Heart left ventricle (tissue), 16 donors: ENCODE measurements around the gene CYP11A1. TPM values are rescaled to one million over a fixed set of nuclear protein-coding genes. Genes with fewer than 3 reads are reported as not detected.
A peak's percentile ranks its signal among the peaks of the same experiment; 100 is the strongest.

Experiments used
- ATAC-seq, 4 donors: fragments of 200-7000 bp; cut with Tn5 transposase; one replicate each; pipeline ENCODE4 v1.9.1; 2020 to 2022; ENCODE audit warnings: moderate library complexity in 4 of 4, mild to moderate bottlenecking in 3 of 4, moderate number of reproducible peaks in 1 of 4
- DNase-seq, 5 donors: peaks; one replicate each; pipeline ENCODE4 v3.0.0-alpha.2; 2020
- H3K27ac ChIP-seq, 12 donors: fragments of 200-600 bp; sonication (generic) in 4 of 12; one replicate each; pipeline versions ENCODE4 v1.5.0 to v1.8.0; 2016 to 2022; ENCODE audit warnings: mild to moderate bottlenecking in 2 of 12
- H3K27me3 ChIP-seq, 9 donors: fragments of 200-600 bp; sonication (generic) in 2 of 9; one replicate each; pipeline versions ENCODE4 v1.5.1 to v1.8.0; 2016 to 2022; ENCODE audit warnings: mild to moderate bottlenecking in 3 of 9
- H3K36me3 ChIP-seq, 9 donors: fragments of 200-600 bp; sonication (generic) in 2 of 9; one replicate each; pipeline versions ENCODE4 v1.5.0 to v1.8.0; 2018 to 2022; ENCODE audit warnings: mild to moderate bottlenecking in 2 of 9
- H3K4me1 ChIP-seq, 12 donors: fragments of 200-600 bp; sonication (generic) in 4 of 12; one replicate each; pipeline versions ENCODE4 v1.5.0 to v1.8.0; 2016 to 2022; ENCODE audit warnings: mild to moderate bottlenecking in 3 of 12
- H3K4me3 ChIP-seq, 12 donors: fragments of 200-600 bp; sonication (generic) in 4 of 12; one replicate each; pipeline versions ENCODE4 v1.5.0 to v1.8.0; 2017 to 2022; ENCODE audit warnings: mild to moderate bottlenecking in 9 of 12, moderate library complexity in 4 of 12
- H3K9me3 ChIP-seq, 12 donors: fragments of 200-600 bp; sonication (generic) in 4 of 12; one replicate each; pipeline versions ENCODE4 v1.5.0 to v1.8.0; 2016 to 2022; ENCODE audit warnings: mild to moderate bottlenecking in 1 of 12
- CTCF ChIP-seq, 12 donors: fragments of 200-600 bp; sonication (generic) in 4 of 12; IDR thresholded peaks; one replicate each; pipeline versions ENCODE4 v1.5.0 to v1.8.0; 2018 to 2022; ENCODE audit warnings: antibody characterized with exemption in 12 of 12, mild to moderate bottlenecking in 5 of 12
- POLR2A ChIP-seq, 2 donors: fragments of 450-650 bp; IDR thresholded peaks; one replicate each; pipeline ENCODE4 v1.6.1; 2017; ENCODE audit warnings: antibody characterized with exemption in 2 of 2, mild to moderate bottlenecking in 2 of 2, moderate library complexity in 2 of 2
- WGBS, 4 donors: extraction: QIAGEN DNeasy Blood & Tissue Kit in 2 of 4; methylation state at CpG; one replicate each; pipeline versions ENCODE4 v1.1.5 to v1.1.7; 2013 to 2018; 5-methylcytosine and 5-hydroxymethylcytosine counted together
- intact Hi-C, 10 donors: fragments of 100-400 bp; cut with DNase I; formaldehyde crosslinking; loops; one replicate each; pipeline versions ENCODE4 v1.11.1 to v1.14.2; 2022
- polyA plus RNA-seq, 2 donors: library from polyadenylated mRNA; stranded (reverse); fragments of 200-250 nt; gene quantifications; one replicate each; pipeline ENCODE4 v1.2.3, GENCODE V29; 2013
- total RNA-seq, 9 donors: library from RNA; depleted of rRNA in 2 of 9; stranded (reverse); fragments of >200 nt in 2 of 9; fragmentation: NEBNext Ultra II Directional in 3 of 9; extraction: Animal tissue kit (Norgen Biotek cat#: 25700) in 3 of 9; gene quantifications; one replicate each; pipeline versions ENCODE4 v1.1.0 to v1.2.4, GENCODE V29; 2016 to 2023
- donor health status: ischemic (EF 13 %, LVEDD 7.1; RV severe dilation, severe dysfunction).
- donor health status: healthy with polysubstance abuse.
- donor health status: DM: no; HTN: yes; CAD: no.
- donor health status: DM: no; HTN: no; CAD: no.
- donor health status: ischemic (EF 25% LVEDD 6.9; RV normal size, moderate dysfunction).
- donor health status: ischemic (EF 25% LVEDD 5.7; RV mildly dilated, moderate dysfunction).
- donor health status: healthy.
- donor health status: DM: yes; HTN: yes; CAD: no.
- donor health status: ischemic (EF 35%, LVEDD 5.7; RV mildly dilated, moderate dysfunction).
- donor health status: nonischemic (EF 11% LVEDD 7.7; RV severe dilation, severe dysfunction).
- donor health status: DM: yes; HTN: yes; CAD: no.
- donor health status: PGD.
- donor health status: ischemic (EF 29% LVEDD 5.4; RV normal size, mild dysfunction).
- donor health status: nonischemic (EF 23%, LVEDD 6.1; RV moderate dilation, normal function).

The CYP11A1 gene
- total and polyA plus RNA-seq, 11 donors = 0.07 to 3.4 (median 0.87) TPM

GRCh38 chr15:74377831-74378766 is 10.7 kb upstream of the CYP11A1 start:
- Histone ChIP-seq H3K27ac (no peak overlapping the region), H3K36me3 (no peaks in the 10 kb centered on the region), H3K4me1 (peaks cover 0 to 34% (median 16%) of the 10 kb centered on the region in 12 donors), H3K27me3 (peaks cover 0 to 3% (median 0%) of the 10 kb centered on the region in 9 donors), H3K4me3 (no peak overlapping the region), H3K9me3 (no peaks in the 10 kb centered on the region)
- TF ChIP-seq CTCF (IDR thresholded peaks at IDR 0.05) = no peak
- TF ChIP-seq POLR2A (IDR thresholded peaks at IDR 0.05) = no peak
- no peak for ATAC-seq
- intact Hi-C loops = loop anchor here in 9 of 10 donors (2.0 to 10.0 kb wide), 7 partner anchors 109 to 567 kb away; no protein-coding TSS in a partner anchor
- DNase-seq = no peak
- 79 to 89% (median 82%) methylated on average over 15 of the region's 15 CpGs for WGBS, 4 donors

- 87 to 90% (median 88%) methylated on average over 5 to 6 of the region's 6 CpGs for WGBS, 4 donors
- intact Hi-C loops = loop anchor here in 9 of 10 donors (2.0 to 10.0 kb wide), 7 partner anchors 110 to 568 kb away; no protein-coding TSS in a partner anchor
These were observed 9.6 kb upstream of the CYP11A1 start for GRCh38 chr15:74376825-74377581.

GRCh38 chr15:74376226-74376625 is 8.8 kb upstream of the CYP11A1 start:
- Histone ChIP-seq H3K36me3 (no peaks in the 10 kb centered on the region), H3K9me3 (no peaks in the 10 kb centered on the region), H3K27ac (no peak overlapping the region), H3K4me1 (peaks cover 0 to 21% (median 13%) of the 10 kb centered on the region in 12 donors), H3K27me3 (peaks cover 0 to 3% (median 0%) of the 10 kb centered on the region in 9 donors), H3K4me3 (no peak overlapping the region)
- WGBS, 4 donors = 80 to 92% (median 84%) methylated on average over 1 of the region's 1 CpG
- ATAC-seq (no peak), DNase-seq (no peak)
- TF ChIP-seq CTCF (IDR thresholded peaks at IDR 0.05) (no peak), POLR2A (IDR thresholded peaks at IDR 0.05) (no peak)
- intact Hi-C loops = loop anchor here in 9 of 10 donors (2.0 to 10.0 kb wide), 7 partner anchors 111 to 569 kb away; no protein-coding TSS in a partner anchor

More at GRCh38 chr15:74376825-74377581, 9.6 kb upstream of the CYP11A1 start:
- H3K4me1 ChIP-seq = peaks cover 0 to 23% (median 13%) of the 10 kb centered on the region in 12 donors
- no peak overlapping the region for H3K4me3 ChIP-seq
- ATAC-seq (no peak), DNase-seq (peak in 1 of 5 donors; percentile 66)
- H3K27ac ChIP-seq = no peak overlapping the region
- peaks cover 0 to 3% (median 0%) of the 10 kb centered on the region in 9 donors for H3K27me3 ChIP-seq
- no peak for TF ChIP-seq CTCF (IDR thresholded peaks at IDR 0.05)
- no peak for TF ChIP-seq POLR2A (IDR thresholded peaks at IDR 0.05)
- H3K36me3 ChIP-seq = no peaks in the 10 kb centered on the region
- H3K9me3 ChIP-seq = no peaks in the 10 kb centered on the region
